ENCODE results near the gene CLCN1.

Gene CLCN1

DNA sequence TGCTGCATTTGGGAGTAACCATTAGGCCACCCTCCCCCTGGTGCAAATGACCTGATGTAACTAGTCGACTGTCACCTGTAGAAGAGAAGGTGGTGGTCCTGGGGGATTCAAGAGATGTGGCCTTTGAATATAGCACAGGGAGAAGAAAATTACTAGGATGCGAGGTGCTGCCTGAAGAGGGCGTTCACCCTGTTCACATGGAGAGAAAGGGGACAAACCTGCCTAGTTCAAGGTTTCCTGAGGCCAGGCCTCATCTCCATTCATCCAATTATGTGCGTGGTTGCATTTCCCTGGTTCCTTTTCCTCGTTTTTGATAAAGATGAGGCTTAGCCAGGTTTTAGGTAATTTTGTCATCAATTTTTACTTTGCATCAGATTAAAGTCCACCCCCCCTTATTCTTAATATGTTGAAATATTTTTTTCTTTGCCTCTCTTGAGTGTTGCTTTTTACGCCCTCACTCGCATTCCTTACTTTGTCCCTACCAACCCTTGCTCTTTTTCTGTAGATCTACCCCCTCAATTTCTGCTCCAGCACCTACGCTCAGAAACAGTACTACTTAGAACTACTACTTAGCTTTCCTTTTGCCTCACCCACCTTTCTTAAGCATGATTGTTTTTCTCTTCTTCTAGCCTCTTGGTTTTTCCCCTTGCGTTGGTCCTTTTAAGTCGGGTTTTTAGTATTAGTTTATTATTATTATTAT is 13.7 kb downstream of the CLCN1 start:
- no peak for DNase-seq (ENCODE audit: insufficient read length, low spot score)
- FAIRE-seq = no peak

DNA sequence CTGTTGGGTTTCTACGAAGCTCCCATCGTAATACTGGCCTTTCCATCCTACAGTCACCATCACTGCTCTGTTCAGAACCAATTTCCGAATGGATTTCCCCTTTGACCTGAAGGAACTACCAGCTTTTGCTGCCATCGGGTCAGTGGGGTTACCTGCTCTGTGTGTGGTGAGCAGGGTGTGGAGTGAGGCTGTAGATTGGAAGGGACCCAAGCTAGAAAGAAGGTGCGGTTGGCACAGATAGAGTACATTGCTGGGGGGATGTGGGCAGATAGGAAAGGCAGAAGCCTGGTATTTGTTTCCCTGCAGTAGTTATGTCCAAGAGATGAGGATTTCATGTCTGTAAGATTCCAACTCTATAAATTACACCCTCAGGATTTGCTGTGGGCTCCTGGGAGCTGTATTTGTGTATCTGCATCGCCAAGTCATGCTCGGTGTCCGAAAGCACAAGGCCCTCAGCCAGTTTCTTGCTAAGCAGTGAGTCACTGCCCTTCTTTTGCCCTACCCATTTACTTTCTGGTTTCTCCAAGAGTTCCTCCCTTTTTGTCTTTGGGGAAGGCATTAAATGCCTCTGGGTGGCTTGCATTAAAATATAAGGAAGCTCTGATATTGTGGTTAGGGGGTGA is 15.4 kb downstream of the CLCN1 start:
- FAIRE-seq = no peak
- no peak for DNase-seq (ENCODE audit: insufficient read length, low spot score)

DNA sequence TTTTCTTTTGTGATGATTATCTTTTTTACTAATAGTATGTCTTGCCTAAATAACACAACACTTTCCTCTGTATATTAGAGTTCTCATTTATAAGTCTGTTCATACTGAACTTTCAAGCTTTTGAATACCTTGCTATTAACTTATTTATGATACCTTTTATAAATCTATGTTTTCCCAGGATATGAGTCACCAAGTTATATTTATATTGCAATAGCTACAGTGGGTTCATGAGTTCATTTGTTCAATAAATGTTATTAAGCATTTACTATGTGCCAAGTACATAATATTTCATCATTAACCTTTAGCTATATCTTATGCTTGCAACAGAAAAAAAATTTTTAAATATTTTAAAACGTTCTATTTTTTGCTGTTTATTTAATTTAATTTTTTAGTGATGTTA is 18.3 kb downstream of the CLCN1 start:
- FAIRE-seq = no peak

DNA sequence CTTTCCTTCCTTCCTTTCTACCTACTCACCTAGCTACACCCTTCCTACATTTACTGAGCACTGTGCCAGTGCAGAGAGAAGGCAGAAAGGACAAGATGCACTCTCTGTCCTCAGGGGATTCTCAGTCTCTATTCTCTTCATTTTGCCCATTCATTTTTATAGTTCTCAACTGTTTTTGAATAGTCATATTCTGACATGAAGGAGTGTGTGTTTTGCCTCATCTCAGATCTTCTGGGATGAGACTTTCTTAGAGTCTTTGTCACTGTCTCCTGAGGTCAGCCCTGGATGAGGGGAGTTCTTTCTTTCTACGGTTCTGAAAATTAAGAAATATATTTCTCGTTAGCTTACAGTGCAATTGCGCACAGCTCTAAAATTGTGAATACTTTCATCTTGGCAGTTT is 21.3 kb downstream of the CLCN1 start:
- FAIRE-seq (no peak), DNase-seq (ENCODE audit: insufficient read length, low spot score) (no peak)

More for the DNA sequence above, 18.3 kb downstream of the CLCN1 start:
- no peak for DNase-seq (ENCODE audit: insufficient read length, low spot score)

DNA sequence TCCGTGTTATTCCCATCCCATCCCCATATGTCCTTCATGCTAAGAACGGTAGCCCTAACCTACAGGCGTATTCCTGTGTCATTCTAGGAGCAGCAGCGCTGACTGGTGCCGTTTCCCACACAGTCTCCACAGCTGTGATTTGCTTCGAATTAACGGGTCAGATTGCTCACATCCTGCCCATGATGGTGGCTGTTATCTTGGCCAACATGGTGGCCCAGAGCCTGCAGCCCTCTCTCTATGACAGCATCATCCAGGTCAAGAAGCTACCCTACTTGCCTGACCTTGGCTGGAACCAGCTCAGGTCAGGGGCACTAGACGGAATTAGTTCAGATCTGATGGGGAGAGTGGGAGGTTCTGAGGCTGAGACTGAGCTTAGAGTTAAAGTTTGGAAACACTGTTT is 25.9 kb downstream of the CLCN1 start:
- FAIRE-seq (no peak), DNase-seq (ENCODE audit: insufficient read length, low spot score) (no peak)

DNA sequence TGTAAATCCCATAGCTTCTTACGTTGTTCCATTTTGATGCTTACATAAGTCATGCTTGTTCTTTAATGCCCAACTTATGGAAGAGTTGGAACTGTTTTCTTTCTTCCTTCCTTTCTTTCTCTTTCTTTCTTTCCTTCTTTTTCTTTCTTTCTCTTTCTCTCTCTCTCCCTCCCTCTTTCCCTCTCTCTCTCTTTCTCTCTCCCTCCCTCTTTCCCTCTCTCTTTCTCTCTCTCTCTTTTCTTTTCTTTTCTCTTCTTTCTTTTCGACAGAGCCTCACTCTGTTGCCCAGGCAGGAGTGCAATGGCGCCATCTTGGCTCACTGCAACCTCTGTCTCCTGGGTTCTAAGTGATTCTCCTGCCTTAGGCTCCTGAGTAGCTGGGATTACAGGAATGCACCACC is 27.7 kb downstream of the CLCN1 start:
- FAIRE-seq (no peak), DNase-seq (ENCODE audit: insufficient read length, low spot score) (no peak)

DNA sequence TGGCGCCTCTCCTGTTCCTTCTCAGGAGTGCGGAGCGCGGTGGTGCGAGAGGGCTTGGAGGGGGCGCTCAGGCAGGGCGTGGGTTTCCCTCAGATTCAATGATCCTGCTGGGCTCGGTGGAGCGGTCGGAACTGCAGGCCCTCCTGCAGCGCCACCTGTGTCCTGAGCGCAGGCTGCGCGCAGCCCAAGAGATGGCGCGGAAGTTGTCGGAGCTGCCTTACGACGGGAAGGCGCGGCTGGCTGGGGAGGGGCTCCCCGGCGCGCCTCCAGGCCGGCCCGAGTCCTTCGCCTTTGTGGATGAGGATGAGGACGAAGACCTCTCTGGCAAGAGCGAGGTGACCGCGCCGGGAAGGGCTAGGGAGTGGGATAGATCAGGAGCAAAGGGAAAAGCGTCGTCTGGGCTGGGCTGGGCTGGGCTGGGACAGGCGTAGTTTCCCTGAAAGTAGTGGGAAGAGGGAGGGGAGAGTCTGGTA is 29.6 kb downstream of the CLCN1 start:
- FAIRE-seq (no peak), DNase-seq (ENCODE audit: insufficient read length, low spot score) (no peak)

DNA sequence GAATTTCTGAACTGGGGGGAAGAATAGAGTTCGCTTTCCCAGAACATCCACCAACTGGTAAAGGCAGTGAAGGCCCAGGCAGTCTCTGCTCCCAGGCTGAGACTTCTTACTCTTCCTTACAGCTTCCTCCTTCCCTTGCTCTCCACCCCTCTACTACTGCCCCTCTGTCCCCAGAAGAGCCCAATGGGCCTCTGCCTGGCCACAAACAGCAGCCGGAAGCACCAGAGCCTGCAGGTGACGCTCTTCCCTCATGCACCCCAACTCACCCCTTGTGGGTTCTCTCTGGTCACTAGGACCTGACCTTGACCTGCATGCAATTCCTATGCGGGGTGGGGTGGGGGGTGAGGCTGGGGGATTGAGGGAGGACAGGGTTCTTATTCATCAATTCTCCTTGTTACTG is 30.1 kb downstream of the CLCN1 start:
- FAIRE-seq = no peak
- no peak for DNase-seq (ENCODE audit: insufficient read length, low spot score)

DNA sequence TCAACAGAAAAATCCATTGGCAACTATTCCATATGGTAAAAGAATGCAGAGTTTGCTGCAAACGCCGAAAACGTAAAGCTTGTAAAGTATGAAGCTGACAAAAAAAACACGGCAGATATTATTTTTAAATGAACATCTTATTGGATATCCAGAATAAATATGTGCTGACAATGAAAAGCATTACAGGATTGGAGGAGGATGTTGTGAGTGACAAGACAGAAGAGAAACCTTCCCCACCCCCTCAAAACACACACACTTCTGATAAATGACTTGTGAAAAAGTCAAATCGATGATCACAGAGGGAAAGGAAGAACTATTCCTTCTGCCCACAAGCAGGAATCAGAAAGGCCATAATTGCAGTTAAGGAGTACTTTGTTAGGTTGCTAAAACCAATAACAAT is 32.0 kb downstream of the CLCN1 start:
- FAIRE-seq (no peak), DNase-seq (ENCODE audit: insufficient read length, low spot score) (no peak)

DNA sequence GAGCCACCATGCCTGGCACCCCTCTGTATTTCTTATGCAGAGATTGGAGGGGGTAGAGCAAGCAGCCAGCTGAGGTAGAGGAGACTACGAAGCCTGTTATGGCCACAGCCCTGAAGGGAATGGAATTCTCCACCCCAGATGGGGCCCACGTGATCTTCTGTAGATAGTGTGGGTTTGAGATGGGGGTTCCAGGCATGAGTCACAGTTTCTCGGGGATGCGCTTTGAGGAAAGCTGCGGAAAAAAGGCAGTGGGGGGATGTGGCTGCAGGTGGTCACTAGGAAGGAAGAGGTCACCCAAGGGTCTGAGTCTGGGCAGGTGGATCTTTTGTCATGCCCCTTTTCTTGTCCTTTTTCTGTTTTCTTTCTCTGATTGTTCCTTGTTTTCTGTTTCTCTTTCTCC is 35.1 kb downstream of the CLCN1 start:
- DNase-seq (ENCODE audit: insufficient read length, low spot score) = no peak
- FAIRE-seq = no peak

DNA sequence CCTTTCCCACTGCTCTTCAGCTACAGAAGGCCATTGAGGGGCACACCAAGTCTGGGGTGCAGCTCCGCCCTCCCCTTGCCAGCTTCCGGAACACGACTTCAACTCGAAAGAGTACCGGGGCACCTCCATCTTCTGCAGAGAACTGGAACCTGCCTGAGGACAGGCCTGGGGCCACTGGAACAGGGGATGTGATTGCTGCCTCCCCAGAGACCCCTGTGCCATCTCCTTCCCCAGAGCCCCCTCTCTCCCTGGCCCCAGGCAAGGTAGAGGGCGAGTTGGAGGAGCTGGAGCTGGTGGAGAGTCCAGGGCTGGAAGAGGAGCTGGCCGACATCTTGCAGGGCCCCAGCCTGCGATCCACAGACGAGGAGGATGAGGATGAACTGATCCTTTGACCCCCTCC is 35.7 kb downstream of the CLCN1 start:
- DNase-seq (ENCODE audit: insufficient read length, low spot score) (no peak), FAIRE-seq (no peak)

DNA sequence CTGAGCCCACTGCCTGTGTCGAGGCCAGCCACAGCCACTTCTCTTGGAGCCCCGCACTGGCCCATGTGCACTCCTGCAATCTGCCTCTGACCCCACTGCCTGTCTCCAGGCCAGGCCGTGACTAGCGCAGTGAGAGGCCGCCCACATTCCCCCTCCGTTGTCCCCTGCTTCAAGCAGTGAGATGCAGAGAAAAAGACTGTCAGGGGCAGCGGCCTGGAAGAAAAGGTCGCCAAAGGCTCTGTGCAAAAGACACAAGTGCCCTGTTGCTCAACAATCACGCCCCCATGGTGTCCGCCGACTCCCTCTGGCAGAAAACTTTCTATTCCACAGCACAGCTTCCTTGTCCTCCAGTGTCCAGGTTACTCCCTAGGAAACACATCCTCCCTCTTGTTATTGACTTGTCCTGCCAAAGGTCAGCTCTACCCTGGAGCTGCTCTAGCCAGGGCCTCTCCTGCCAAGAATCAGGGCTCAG is 36.7 kb downstream of the CLCN1 start:
- FAIRE-seq = no peak
- no peak for DNase-seq (ENCODE audit: insufficient read length, low spot score)

DNA sequence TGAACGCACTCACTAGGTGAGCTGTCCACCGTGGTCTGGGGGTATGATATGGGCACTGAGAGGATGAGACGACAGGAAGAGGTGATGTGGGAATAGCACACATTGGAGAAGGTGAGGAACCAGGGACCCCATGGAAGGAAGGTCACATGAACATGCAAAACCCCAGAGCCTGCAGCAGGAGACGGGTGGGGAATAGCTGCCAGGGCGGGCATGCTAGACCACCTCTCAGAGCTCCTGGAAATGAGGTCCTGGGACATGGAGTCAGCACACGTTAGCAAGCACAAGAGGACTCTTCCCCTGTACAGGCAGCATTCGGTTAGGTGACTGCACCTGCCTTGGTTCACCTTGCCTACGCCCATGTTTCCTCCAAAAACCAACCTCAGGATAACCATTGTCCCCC is 38.5 kb downstream of the CLCN1 start:
- FAIRE-seq (no peak), DNase-seq (ENCODE audit: insufficient read length, low spot score) (no peak)

DNA sequence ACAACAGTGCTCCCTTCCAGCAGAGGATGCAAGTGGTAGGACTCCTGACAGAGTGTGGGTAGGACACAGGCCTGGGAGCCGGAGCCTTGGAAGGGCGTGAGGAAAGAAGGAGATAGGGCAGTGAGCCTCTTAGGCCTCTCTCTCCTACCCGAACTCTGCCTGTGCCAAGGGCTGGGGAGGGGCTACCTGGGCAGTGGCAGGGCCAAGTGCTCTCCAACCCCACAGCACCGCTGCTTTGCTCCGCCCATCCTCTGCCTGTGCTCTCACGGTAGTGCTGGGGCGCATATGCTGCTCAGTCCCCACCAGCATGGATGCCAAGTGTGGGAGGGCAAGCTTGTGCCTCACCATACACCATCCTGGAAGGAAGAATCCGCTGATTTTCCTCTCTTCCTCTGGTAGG is 39.1 kb downstream of the CLCN1 start:
- FAIRE-seq = no peak
- no peak for DNase-seq (ENCODE audit: insufficient read length, low spot score)

DNA sequence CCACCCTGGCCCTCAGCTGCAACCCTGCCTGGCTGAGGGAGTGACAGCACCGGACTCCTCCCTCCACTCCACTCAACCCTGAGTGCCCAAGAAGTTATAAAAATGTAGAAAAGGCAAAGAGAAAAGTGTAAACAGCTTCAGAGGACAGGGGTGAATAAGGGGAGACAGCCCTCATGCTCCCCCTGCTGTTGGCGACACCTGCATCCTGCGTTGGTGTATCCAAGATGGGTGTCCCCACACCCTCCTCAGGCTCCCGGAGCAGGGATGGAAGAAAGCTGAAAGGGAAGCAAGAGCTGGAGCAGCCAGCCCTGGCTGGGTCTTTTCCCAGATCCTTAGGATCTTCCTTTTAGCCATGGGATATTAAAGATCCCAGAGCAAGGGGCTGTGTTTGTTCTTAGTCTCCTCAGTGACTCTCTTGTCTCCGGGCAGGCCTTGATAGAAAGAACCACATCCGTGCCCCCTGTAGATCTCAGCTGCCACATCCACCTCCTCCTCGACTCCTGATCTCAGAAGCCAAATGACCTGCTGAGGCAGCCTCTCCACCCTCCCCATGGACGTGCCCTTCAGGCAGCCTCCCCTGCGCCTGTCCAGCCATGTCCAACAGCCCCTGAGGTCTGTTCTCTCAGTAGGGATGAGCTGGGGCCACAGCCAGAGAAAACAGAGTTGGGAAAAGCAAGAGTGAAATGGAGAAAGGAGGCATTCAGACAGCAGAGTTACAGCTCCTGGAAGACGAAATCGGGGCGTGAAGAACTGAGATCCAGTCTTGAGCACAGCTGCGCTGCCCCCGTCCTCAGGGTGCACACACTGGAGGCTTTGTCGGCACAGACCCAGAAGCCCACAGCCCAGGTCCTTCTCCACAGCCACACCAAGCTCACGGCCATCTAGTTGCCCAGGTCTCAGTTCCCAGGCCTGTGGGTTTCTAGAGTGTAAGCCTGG is 39.8 kb downstream of the CLCN1 start:
- DNase-seq (ENCODE audit: insufficient read length, low spot score) (no peak), FAIRE-seq (no peak)

DNA sequence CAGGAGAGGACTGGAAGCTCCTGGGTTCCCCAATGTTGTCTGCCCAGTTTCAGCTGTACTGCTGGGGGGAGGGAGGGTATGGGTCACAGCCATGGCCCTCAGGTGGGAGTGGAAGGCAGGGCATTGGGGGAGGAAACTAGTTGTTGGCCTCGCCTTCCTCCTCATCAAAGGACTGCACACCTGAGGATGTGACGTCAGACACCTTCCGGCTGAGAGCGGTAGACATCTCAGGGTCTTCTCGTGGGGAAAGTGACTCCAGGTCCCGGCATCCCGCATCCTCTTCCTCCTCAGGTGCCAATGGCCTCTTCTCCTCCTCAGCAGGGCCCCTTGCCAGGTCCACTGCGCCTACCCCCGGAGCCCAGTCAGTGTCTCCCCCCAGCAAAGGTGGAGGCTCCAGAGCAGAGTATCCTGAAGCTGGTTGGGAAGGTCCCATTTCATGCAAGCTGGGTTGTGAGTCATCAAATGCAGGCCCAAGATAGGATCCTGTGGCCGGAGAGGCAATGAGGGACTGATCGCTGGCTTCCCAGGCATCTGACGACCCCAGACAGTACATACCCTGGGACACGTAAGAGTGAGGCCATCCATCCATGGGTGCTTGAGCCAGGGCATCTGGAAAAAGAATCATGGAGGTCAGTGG is 40.6 kb downstream of the CLCN1 start:
- FAIRE-seq (no peak), DNase-seq (ENCODE audit: insufficient read length, low spot score) (no peak)

DNA sequence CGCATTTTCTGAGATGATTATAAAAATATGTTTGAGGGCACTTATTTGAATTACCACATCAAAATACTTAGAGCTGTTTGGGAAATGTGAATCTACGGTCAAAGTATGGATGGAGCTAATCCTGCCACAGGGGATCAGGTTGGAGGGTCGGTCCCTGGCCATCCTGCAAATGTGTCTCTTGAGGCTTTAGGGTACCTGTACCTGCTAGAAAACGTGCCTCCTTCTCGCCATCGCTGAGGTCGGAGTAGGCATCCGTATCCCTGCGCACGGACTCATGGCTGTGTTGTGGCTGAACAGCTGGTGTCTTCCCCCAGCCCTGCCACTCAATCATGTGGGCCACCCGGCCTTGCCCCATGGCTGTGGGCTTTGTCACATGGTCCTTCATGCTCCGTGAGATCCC is 42.7 kb downstream of the CLCN1 start:
- DNase-seq (ENCODE audit: insufficient read length, low spot score) (no peak), FAIRE-seq (no peak)

DNA sequence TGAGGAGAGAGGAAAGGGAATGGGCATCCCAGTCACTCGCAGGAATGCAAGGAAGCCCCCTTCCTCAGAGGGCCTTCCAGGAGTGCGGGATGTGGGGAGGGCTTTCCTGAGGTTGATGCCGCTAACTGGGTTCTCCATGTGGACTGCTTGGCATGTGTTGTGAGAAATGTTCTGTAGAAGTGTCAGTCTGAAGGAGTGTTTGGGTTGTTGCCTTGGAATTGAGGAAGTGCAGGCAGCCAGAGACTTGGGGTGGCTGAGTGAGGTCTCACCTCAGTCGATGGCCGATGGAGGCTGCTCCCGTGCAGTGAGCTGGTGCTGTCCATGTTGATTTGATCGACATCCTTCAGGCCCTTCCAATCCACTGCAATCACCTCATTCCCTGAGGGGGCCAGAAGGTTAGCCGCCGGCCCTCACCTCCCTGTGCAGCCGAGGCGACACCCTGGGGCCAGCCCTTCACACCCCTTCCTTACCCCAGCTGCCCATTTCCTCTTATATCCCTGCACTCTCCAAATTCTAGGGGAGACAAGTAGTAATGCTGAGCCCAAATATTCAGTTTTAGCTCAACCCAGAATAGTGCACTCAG is 44.0 kb downstream of the CLCN1 start:
- DNase-seq (ENCODE audit: insufficient read length, low spot score) = no peak
- FAIRE-seq = no peak

DNA sequence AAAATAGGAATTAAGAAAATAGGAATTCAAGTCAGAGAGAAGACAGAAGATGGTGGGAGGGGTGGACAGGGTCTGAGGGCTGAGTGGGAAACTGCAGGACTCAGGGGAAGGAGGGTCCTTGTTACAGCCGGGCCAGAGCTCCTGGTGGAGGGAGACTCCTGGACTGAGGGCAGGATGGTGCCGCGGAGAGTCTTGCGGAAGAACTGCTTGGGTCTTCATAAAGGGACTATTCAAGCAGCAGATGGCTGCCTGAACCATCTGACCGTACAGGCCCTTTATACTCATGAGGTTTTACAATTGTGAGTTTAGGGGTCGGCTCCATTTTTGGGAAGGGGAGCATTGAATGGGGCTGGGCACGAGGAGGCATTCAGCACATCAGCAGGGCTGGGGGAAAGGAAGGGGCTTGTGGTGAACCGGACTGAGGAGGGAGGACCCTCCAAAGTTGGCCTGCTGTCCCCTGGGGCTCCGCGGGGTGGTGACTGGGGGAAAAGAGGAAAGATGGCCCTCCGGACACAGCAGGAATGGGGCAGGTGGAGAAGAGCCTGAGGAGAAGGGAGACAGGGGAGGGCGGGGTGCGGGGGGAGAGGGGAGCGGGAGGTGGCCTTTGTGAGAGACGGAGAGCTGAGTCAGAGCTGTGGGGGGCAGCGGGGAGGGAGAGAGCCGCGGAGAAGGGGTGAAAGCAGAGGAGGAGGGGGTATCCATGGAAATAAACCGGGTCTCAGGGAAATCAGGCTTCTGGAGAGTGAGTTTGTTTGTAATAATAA is 45.1 kb downstream of the CLCN1 start:
- FAIRE-seq (no peak), DNase-seq (ENCODE audit: insufficient read length, low spot score) (no peak)

Measured in HTR-8/SVneo (cell line).